ENCODE results near the gene IFT57. TPM values are rescaled to one million over a fixed set of nuclear protein-coding genes. Genes with fewer than 3 reads are reported as not detected.

Gene IFT57
- total RNA-seq: 71.9 and 81.5 TPM in 2 replicates

GRCh38 chr3:108221911-108222852 lies at the start of gene IFT57:
Gene IFT57, minus strand, starts transcription at chr3:108222424. Its CDS starts 102 bp downstream, at chr3:108222322.

Other genes with a start within 250 kb of the IFT57 start
- gene CD47, start 131.4 kb downstream of the IFT57 start, total RNA-seq: 133 and 178 TPM in 2 replicates
- gene HHLA2, start 74.1 kb upstream of the IFT57 start, total RNA-seq: not detected in 2 replicates

Measured in articular chondrocyte of knee joint (primary cell).